ENCODE results near the gene BRSK1.
"Not testable (repeated sequence)": the region's sequence is repeated elsewhere in the genome, so short reads cannot be mapped to it uniquely, and the experiment has no call there.

Gene BRSK1

DNA sequence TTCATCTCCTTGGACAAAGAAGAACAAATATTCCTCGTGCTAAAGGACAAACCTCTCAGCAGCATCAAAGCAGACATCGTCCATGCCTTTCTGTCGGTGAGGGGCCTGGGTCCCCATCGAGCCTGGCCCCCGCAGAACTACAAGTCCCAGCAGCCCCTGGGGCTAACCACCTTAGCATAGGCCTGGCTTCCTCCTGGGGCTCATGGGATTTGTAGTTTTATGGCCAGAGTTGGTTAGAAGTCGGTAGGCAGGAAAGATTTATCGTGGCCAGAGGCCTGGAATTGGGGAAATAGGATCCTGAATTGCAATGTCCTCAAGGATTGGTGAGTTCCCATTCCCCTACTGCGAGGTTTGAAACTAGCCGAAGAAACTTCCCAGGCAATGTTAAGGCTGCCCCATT is 21.7 kb downstream of the BRSK1 start:
- peak; percentile 73 for DNase-seq

DNA sequence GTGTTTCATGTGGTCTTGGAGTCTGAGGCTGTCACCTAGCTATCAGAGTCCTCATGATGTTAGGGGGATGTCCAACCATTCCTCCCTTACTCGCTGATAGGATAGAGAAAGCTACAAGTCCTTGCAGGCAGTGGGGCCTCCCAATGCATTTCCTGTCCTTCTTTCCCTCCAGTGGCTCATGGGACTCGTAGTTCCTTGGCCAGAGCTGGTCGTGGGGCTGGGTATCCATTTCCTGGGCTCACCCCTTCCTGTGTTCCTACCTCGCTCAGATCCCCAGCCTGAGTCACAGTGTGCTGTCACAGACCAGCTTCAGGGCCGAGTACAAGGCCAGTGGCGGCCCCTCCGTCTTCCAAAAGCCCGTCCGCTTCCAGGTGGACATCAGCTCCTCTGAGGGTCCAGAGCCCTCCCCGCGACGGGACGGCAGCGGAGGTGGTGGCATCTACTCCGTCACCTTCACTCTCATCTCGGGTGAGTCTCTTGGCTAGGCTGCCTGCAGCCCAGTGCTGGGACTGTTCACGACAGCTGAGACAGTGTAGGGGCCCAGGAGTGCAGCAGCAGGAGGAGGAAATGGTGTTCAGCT is 22.3 kb downstream of the BRSK1 start:
- no peak for DNase-seq

DNA sequence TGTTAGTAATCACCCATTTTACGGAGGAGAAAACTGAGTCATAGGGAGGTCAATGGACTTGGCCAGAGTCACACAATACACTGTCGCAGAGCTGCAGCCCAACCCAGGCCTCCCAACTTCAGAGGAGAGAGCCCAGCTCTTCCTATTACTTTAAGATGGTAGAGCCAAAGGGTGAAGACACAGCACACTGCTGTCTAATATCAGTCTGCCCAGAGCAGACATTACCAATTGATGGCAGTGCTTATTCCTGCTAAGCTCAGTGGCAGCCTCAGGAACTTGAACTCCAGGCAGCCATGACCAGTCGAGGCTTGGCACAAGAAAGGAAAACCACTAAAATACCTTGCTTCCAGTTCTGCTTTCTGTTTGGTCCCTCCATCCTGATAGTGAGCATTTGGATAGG is 22.9 kb downstream of the BRSK1 start:
- no peak for DNase-seq

DNA sequence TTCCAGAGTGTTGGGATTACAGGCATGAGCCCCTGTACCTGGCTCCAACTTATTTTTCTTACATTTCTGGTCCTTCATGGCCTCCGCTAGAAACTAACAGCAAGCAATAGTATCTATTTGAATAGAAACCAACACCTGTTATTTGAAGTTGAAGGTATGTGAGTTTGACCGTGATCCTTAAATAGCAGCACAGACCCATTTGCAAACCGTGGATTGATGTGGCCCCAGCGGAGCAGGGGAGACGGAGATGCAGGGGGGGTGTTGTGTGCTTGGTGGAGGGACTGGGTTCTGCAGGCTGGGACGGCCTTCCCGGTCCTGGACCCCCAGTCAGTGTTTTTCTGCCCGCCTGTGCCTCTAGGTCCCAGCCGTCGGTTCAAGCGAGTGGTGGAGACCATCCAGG is 24.5 kb downstream of the BRSK1 start:
- DNase-seq: no peak

DNA sequence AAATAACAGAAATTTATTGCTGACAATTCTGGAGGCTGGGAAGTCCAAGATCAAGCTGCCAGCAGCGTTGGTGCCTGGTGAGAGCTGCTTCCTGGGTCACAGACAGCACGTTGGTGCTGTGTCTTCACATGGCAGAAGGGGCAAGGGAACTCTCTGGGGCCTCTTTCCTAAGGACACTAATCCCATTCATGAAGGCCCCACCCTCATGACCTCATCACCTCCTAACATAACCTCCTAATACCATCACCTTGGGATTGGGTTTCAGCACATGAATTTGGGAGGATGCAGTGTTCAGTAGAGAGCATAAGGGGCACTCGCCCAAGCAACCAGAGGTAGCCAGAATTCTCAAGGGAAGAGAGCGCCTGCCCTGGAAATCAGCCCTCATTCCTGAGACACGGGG is 25.7 kb downstream of the BRSK1 start:
- DNase-seq: no peak

DNA sequence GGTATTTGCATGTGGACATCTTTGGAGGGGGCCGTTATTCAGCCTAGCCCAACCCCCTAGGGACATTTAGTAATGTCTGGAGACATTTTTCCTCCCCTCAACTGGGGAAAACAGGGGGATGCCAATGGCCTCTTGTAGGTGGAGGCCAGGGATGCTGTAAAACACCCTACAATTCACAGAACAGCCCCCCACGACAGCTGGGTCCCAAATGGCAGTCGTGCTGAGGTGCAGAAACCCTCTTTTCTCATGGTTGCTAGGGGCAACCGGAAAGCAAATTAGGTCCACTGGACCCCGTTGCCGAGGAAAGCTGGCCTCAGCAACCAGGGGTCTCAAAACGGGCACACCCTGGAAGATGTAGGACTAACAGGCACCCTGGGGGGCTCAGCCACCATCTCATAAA is 26.7 kb downstream of the BRSK1 start:
- no peak for DNase-seq

DNA sequence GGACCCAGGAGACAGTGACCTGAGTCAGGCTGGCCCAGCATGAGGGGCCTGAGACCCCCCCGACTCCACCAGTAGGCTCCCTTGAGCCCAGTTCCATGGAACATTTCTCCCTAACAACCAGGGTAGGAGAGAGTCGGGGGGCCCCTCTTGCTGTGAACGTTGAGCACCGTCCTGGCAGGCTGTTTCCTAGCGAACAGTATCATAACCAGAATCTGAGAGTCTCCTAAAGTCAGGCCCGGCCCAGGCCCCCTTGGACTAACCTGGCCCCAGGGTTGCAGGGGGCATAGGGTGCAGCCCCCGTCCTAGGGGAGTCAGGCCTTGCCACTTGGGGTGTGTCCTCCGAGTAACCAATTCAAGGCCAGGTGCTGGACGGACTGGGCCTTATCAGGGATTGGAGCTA is 27.6 kb downstream of the BRSK1 start:
- DNase-seq: no peak

DNA sequence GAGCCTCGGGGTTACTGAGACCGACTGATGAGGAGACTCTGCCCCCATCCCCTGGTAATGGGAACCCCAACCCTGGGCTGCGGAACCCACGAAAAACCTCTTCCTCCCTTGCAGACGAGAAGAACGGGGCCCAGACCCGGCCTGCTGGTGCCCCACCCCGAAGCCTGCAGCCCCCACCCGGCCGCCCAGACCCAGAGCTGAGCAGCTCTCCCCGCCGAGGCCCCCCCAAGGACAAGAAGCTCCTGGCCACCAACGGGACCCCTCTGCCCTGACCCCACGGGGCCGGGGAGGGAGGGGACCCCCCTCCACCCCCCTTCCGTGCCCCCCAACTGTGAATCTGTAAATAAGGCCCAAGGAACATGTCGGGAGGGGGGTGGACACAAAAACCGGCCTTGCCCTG is 28.0 kb downstream of the BRSK1 start:
- DNase-seq: no peak

DNA sequence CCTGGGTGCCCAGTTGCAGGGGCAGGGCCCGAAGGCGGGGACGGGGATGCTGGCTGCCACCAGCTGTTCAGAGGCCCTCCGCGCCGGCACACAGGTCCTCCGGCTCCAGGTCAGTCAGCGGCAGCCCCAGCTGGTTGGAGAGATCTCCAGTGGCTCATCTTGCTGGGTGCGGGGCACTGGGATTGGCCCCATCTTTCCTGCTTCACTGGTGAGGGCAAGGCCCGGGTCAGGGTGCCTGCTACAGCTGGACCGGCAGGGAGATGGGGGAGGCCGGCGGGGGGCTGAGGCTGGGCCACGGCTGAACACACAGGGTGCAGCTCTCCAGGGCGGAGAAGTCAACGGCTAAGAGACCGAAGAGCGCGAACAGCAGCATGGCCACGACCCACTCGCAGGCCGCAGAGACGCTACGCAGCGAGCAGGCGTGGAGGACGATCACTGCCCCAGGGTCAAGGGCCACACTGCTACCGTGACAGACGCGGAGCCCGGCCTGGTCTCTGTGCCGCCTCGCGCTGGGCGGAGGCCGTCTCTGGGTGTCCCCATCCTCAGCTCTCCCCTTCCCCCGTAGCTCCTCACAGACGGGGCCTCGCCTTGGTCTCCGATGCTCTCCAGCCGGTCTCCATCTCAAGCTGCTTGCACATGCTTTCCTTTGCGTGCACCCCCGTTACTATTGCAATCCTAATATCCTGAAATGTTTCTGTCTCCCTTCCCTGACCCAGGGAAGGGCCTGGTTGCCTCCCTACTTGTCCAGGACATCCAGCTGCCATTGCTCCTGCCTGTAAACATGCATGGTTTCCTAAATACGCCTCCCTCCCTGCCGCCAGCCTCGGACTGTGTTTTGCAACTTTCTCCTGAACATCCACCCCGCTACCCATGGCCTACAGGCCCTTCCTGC is 29.1 kb downstream of the BRSK1 start:
- DNase-seq: no peak

DNA sequence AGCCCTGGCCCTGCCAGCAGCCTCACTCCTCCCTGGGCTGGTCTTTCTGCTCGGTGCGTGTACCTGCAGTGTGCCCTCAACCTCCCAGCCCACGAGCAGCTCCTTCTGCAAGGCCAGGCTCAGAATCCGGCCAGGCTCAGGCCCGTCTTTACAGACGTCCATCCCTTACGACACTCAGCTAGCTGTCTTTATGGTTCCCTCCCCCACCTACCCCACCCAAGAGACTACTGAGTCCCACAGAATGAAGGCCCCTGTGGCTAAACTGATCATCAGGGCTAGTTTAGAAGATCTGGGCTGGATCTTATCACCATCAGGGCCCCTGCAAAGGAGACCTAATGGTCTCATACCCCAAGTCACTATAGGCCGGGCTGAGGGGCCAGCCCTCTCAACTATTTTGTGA is 30.6 kb downstream of the BRSK1 start:
- DNase-seq: no peak

DNA sequence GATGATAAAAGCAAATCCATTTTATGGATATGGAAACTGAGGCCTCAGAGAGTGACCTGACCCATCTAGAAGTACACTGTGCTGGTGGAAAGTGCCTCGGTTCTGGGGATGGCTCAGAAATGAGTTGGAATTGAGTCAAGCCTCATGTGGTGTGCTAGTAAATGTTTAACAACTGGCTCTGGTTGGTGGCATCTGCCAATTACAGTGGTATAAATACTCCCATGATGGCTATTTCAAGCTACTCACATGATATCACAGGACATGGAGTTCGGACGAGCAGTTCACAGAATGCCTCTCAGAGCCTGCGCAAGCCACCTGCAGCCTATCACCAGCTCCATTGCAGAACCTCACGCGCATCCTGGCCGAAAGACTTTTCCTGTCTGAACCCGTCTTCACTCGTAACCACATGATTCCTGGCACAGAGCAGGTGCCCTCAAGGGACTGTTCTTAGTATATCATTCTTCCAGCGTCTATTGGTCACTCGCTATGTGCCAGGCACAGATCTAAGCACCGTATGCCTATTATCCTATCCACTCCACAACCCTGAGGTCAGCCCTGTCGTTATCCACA is 32.2 kb downstream of the BRSK1 start:
- DNase-seq: no peak

DNA sequence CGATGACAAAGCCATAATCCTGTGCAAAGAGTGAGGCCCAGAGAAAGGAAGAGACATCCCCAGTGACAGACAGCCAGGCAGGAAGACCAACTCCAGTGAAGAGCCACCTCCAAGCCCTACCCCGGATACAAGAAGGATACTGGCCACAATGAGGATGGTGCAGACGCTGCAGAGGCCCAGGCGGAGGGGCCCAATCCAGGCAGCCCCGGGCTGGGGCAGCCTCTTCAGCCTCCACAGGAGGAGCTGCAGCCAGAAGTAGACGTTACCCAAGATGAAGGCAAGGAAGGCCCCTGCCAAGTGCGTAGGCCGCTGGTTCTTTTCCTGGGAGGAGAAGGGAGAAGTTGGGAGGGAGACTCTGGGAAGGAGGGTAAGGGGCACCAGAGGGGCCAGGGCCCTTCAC is 32.8 kb downstream of the BRSK1 start:
- DNase-seq: no peak

DNA sequence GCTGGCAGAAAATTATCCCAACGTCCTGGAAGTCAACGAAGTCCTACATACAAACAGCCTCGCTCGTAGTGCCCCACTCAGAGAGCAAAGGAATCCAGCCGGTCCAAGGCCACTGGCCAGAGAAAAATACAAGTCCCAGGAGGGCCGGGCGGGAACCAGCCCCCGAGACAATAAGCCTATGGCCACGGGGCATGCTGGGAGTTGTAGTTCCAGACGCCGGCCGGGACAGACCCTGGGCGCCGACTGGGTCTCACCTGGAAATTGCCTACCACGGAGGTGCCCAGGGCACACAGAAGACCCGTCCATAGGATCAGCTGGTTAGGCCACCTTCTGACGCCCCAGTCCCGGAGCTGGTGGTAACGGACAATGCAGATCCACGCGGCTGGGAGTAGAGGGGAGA is 36.0 kb downstream of the BRSK1 start:
- no peak for DNase-seq

DNA sequence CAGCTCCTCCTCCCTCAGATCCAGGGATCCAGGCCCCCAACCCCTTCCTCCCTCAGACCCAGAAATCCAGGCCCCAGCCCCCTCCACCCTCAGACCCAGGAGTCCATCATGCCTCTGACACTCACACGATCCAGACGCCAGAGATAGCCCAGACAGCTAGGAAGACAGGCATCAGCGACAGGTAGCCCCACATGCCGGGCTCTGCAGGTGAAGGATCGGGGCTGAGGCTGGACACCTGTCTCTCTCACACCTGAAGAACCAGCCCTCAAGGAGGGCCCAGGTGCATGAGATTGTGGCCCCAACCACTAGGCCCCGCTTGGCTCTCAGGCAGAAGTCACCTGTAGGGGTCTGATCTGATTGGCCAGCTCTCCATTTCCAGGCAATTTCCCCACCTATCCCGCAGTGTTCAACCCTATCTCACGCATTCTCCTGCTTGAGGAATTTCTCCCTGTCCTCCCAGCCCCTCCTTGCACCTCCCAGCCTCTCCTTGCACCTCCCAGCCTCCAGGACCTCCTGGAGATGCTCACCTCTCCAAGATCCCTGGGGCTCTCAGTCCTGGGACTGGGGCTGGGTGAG is 37.1 kb downstream of the BRSK1 start:
- no peak for DNase-seq

DNA sequence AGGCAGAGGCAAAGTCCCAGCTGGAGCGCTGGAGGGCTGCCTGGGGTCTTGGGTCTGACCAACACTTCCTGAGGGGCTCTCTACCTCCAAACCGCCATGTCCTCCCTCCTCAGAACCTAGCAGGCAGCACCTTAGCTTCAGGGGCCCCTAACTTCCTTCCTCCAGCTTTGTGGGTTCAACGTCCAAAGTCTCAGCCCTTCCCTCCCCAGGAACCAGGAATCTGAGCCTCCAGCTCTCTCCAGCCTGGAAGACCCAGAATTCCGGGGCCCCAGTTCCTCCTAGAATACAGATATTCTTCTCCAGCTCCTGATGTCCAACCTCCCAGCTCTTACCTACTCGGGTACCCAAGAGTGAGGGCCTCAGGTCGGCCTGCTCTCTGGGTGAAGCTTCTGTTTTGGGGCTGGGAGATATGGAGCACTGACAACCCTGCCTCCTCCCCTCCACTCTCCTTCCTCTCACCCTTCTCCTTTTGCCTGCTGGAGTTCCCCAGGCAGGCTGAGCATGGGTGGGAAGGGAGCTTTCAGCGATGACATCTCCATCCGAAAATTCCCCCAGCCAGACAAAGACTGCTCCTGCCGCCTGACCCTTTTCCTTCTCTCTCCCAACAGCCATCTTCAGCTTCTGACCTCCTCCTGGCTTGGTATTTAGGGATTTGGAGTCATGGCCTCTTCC is 37.8 kb downstream of the BRSK1 start:
- no peak for DNase-seq

DNA sequence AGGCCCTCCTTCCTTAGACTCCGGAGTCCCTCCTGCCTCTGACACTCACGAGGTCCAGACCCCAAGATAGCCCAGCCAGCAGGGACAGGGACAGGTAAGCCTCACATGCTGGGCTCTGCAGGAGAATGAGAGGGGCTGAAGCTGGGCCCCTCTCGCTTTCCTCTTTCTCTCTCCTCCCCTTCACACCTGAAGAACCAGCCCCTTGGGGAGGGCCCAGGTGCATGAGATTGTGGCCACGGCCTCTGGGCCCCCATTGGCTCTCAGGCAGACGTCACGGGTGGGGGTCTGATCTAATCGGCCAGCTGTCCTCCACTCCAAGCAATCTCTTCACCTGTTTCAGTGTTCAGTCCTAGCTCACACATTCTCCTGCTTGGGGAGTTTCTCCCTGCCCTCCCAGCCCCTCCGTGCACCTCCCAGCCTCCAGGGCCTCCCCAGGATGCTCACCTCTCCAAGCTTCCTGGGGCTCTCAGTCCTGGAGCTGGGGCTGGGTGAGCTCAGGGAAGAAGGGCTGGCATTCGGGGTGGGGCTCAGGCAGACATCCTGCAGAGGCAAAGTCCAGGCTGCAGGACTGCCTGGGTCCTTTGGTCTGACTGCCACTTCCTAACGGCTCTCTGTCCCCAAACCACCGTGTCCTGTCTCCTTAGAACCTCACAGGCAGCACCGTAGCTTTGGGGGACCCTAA is 38.5 kb downstream of the BRSK1 start:
- no peak for DNase-seq

DNA sequence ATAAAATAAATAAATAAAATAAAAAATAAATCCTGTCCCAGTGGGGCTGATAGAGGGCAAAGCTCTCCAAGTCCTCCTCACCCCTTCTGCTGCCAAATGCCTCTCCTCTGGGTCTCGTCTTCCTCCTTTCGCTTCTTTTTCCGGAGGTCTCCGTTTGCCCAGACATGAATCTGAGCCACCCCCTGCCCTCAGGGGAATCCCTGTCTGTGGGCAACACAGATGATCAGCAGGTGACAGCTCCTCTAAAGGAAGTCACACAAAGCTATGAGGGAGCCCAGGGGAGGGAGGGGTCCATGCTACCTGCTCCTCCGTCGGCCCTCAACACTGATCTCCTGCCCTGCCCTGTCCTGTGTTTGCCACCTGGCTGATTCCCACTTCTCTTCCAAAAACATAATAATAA is 40.9 kb downstream of the BRSK1 start:
- no peak for DNase-seq

DNA sequence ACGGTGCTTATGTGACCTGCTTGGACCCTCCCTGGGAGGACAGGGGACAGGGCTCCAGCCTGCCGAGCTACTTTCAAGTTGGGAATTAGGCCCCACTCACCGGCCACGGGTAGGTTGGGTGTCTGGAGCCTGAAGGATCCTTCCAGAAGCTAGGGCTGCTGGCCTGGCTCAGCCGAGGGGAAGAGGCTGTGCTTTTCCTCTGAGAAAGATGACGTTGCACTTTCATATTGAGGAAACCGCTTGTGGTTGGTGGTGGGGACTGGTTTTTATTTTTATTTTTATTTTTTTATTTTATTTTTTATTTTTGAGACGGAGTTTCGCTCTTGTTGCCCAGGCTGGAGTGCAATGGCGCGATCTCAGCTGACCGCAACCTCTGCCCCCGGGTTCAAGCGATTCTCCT is 41.4 kb downstream of the BRSK1 start, which contains the start of gene TMEM150B:
TSS of gene TMEM150B (minus strand) at position 170 of the 400 bp plus-strand sequence. CDS start 4,305 bp downstream, outside the sequence.
- DNase-seq: no peak

DNA sequence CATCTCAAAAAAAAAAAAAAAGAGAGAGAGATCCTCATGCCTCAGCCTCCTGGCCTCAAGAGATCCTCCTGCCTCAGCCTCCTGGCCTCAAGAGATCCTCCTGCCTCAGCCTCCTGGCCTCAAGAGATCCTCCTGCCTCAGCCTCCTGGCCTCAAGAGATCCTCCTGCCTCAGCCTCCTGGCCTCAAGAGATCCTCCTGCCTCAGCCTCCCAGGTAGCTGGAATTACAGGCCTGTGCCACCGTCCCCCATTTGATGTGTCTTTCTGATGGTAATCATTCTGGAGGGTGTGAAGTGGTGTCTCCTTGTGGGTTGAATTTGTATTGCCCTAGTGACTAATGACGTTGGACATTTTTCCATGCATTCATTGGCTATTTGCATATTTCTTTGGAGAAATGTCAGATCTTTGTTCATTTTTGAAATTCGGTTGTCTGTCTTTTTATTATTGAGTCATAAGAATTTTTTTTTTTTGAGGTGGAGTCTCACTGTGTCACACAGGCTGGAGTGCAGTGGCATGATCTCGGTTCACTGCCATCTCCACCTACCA is 45.0 kb downstream of the BRSK1 start:
- DNase-seq: not testable (repeated sequence)

DNA sequence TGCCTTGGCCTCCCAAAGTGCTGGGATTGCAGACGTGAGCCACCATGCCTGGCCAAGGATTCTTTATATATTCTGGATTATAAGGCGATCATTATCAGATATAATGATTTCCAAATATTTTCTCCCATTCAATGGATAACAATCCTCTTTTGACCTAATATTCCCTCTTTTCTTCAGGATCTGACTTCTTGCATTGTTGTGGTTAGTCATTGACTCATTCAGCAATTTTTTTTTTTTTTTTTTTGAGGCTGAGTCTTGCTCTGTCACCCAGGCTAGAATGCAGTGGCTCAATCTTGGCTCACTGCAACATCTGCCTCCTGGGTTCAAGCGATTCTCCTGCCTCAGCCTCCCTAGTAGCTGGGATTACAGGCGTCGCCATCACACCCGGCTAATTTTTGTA is 46.0 kb downstream of the BRSK1 start:
- DNase-seq: not testable (repeated sequence)

DNA sequence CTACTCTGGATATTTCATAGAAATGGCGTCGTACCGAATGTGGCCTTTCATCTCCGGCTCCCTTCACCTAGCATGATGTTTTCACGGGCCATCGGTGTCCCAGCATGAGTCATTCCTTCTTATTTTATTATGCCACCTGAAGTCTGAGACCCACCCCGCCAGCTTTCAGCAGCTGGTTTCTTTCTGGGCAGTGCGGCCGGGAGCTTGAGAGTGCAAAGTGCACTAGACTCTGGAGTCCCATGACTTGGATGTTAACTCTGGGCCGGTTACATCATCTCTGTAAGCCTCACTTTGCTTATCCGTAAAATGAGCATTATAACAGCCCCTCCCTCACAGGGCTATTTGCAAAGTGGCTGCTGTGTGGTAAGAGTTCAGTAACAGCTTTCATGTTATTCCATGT is 50.1 kb downstream of the BRSK1 start:
- no peak for DNase-seq

DNA sequence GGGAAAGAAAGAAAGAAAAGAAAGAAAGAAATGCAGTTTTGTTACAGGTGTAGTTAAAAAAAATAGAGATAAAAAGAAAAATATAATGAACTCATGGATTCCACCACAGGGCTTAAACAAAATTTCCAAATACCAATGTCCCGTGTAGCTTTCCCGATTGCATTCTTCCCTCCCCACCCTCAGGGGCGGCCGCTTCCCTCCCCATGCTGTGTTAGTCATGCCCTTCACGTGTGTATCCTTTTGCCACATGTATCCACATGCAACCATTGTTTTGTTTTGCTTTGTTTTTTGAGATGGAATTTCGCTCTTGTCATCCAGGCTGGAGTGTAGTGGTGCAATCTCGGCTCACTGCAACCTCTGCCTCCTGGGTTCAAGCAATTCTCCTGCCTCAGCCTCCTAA is 52.3 kb downstream of the BRSK1 start:
- no peak for DNase-seq
